H1 (cell line): ENCODE data around the gene HK1. TPM values are rescaled to one million over a fixed set of nuclear protein-coding genes. Genes with fewer than 3 reads are reported as not detected.

Experiments
- CTCF ChIA-PET: fragments of 300-600 bp; sonication (Branson Sonifier 250); formaldehyde crosslinking; loops from one replicate; lab custom pipeline; 2021; ENCODE audit not compliant: partially characterized antibody; lab: Charles Lee
- POLR2A ChIA-PET: fragments of 300-600 bp; sonication (Branson Sonifier 250); formaldehyde crosslinking; loops from one replicate; lab custom pipeline; 2021; ENCODE audit warnings: inconsistent platforms; ENCODE audit not compliant: partially characterized antibody; lab: Charles Lee
- DNase-seq, 2 experiments: peaks; one replicate each; pipeline versions ENCODE4 v3.0.0 to v3.0.0-alpha.2; 2010 to 2022; ENCODE audit warnings: low spot score in 2 of 2, low read depth in 1 of 2, mixed read lengths in 1 of 2
- FAIRE-seq: peaks from 2 replicates; lab custom pipeline; 2011; peaks lifted over from hg19 to GRCh38; lab: Jason Lieb, UNC
- H2AFZ ChIP-seq: 2 replicates; pipeline ENCODE4 v1.8.1; 2012; ENCODE audit warnings: low read length, inconsistent platforms
- H2AK5ac ChIP-seq: 2 replicates; pipeline ENCODE4 v1.6.1; 2013; ENCODE audit warnings: low read depth, low read length
- H2BK120ac ChIP-seq: replicated peaks from 2 replicates; pipeline ENCODE3; 2013; ENCODE audit warnings: low read depth, low read length, inconsistent platforms
- H2BK12ac ChIP-seq: 2 replicates; pipeline ENCODE4 v1.6.1; 2013; ENCODE audit warnings: low read depth, low read length
- H2BK15ac ChIP-seq: 2 replicates; pipeline ENCODE4 v1.6.1; 2013; ENCODE audit warnings: low read length
- H2BK20ac ChIP-seq: 2 replicates; pipeline ENCODE4 v1.6.1; 2013; ENCODE audit warnings: low read length
- H2BK5ac ChIP-seq: 2 replicates; pipeline ENCODE4 v1.6.1; 2013; ENCODE audit warnings: low read depth, low read length
- H3K14ac ChIP-seq: 2 replicates; pipeline ENCODE4 v1.6.1; 2013; ENCODE audit warnings: inconsistent platforms; ENCODE audit not compliant: insufficient read length
- H3K18ac ChIP-seq: 2 replicates; pipeline ENCODE4 v1.6.1; 2013; ENCODE audit warnings: low read length; ENCODE audit errors: extremely low read depth
- H3K23ac ChIP-seq: 2 replicates; pipeline ENCODE4 v1.6.1; 2013; ENCODE audit warnings: inconsistent platforms; ENCODE audit not compliant: insufficient read length
- H3K23me2 ChIP-seq: 2 replicates; pipeline ENCODE4 v1.6.1; 2013; ENCODE audit warnings: low read depth, low read length
- H3K27ac ChIP-seq: 2 replicates; pipeline ENCODE4 v1.6.1; 2011; ENCODE audit warnings: low read depth, low read length, inconsistent platforms
- H3K27me3 ChIP-seq, 4 experiments: replicated peaks in 1 of 4; 1 replicate in 1 of 4; 2 replicates in 3 of 4; pipeline versions ENCODE4 v1.6.1 to v1.8.1; 2011 to 2013; ENCODE audit warnings: low read length in 3 of 4, mild to moderate bottlenecking in 3 of 4, inconsistent platforms in 2 of 4, mixed read lengths in 2 of 4, moderate library complexity in 1 of 4; ENCODE audit not compliant: control insufficient read depth in 3 of 4, insufficient read depth in 3 of 4; ENCODE audit errors: extremely low read depth in 1 of 4
- H3K36me3 ChIP-seq, 4 experiments: 2 replicates each; pipeline versions ENCODE4 v1.6.1 to v1.8.1; 2011 to 2013; ENCODE audit warnings: mild to moderate bottlenecking in 4 of 4, low read length in 3 of 4, moderate library complexity in 2 of 4, control low read depth in 1 of 4, inconsistent platforms in 1 of 4; ENCODE audit not compliant: insufficient read depth in 4 of 4, control insufficient read depth in 2 of 4
- H3K4ac ChIP-seq: replicated peaks from 2 replicates; pipeline ENCODE3; 2013; ENCODE audit warnings: low read length, low read depth, mixed read lengths, inconsistent platforms; ENCODE audit not compliant: insufficient read length
- H3K4me1 ChIP-seq, 4 experiments: replicated peaks in 1 of 4; 1 replicate in 1 of 4; 2 replicates in 3 of 4; pipeline versions ENCODE4 v1.6.1 to v1.8.1; 2011 to 2013; ENCODE audit warnings: low read length in 3 of 4, inconsistent platforms in 2 of 4, mixed read lengths in 1 of 4; ENCODE audit not compliant: insufficient read depth in 4 of 4, control insufficient read depth in 3 of 4
- H3K4me2 ChIP-seq, 2 experiments: 2 replicates each; pipeline versions ENCODE4 v1.6.1 to v1.8.1; 2011 to 2013; ENCODE audit warnings: low read depth in 2 of 2, low read length in 2 of 2, control low read depth in 1 of 2, inconsistent platforms in 1 of 2, mild to moderate bottlenecking in 1 of 2; ENCODE audit not compliant: insufficient read depth in 1 of 2
- H3K4me3 ChIP-seq, 4 experiments: fragments of 200-600, 300-600 bp in 1 of 4; sonication (generic), shearing (Covaris generic), sonication (Bioruptor Twin) in 1 of 4; 2 replicates each; pipeline versions ENCODE4 v1.5.1 to v1.8.1; 2011 to 2016; ENCODE audit warnings: low read length in 4 of 4, low read depth in 3 of 4, control low read depth in 2 of 4, inconsistent platforms in 2 of 4, mild to moderate bottlenecking in 2 of 4, mixed read lengths in 1 of 4, moderate library complexity in 1 of 4; ENCODE audit not compliant: insufficient read depth in 2 of 4; ENCODE audit errors: extremely low read depth in 1 of 4
- H3K56ac ChIP-seq: replicated peaks from 2 replicates; pipeline ENCODE3; 2013; ENCODE audit warnings: low read depth, mild to moderate bottlenecking, mixed read lengths, low read length, inconsistent platforms; ENCODE audit not compliant: insufficient read length
- H3K79me1 ChIP-seq: 2 replicates; pipeline ENCODE4 v1.6.1; 2013; ENCODE audit warnings: low read depth, low read length, control low read depth
- H3K79me2 ChIP-seq, 2 experiments: 2 replicates each; pipeline versions ENCODE4 v1.6.1 to v1.8.1; 2012 to 2013; ENCODE audit warnings: low read length in 2 of 2, mild to moderate bottlenecking in 2 of 2, inconsistent platforms in 1 of 2; ENCODE audit not compliant: insufficient read depth in 2 of 2, control insufficient read depth in 1 of 2
- H3K9ac ChIP-seq, 4 experiments: replicated peaks in 1 of 4; 1 replicate in 1 of 4; 2 replicates in 3 of 4; pipeline versions ENCODE4 v1.6.1 to v1.8.1; 2011 to 2013; ENCODE audit warnings: low read depth in 3 of 4, low read length in 3 of 4, control low read depth in 2 of 4, mild to moderate bottlenecking in 2 of 4, moderate library complexity in 2 of 4, inconsistent platforms in 1 of 4; ENCODE audit errors: extremely low read depth in 1 of 4
- H3K9me3 ChIP-seq, 2 experiments: 2 replicates each; pipeline versions ENCODE4 v1.6.1 to v1.8.1; 2012 to 2013; ENCODE audit warnings: mild to moderate bottlenecking in 2 of 2, moderate library complexity in 2 of 2, control low read depth in 1 of 2, inconsistent platforms in 1 of 2, low read depth in 1 of 2, low read length in 1 of 2, mixed read lengths in 1 of 2; ENCODE audit not compliant: insufficient read depth in 2 of 2
- H4K20me1 ChIP-seq, 2 experiments: replicated peaks in 1 of 2; 2 replicates each; pipeline versions ENCODE3 to v1.8.1; 2011 to 2013; ENCODE audit warnings: inconsistent platforms in 2 of 2, low read length in 2 of 2, mild to moderate bottlenecking in 1 of 2; ENCODE audit not compliant: insufficient read depth in 2 of 2, control insufficient read depth in 1 of 2
- H4K5ac ChIP-seq: 2 replicates; pipeline ENCODE4 v1.6.1; 2013; ENCODE audit warnings: low read length, low read depth, mixed read lengths, inconsistent platforms; ENCODE audit not compliant: insufficient read length
- H4K8ac ChIP-seq: 2 replicates; pipeline ENCODE4 v1.8.0; 2013; ENCODE audit warnings: mild to moderate bottlenecking, moderate library complexity, low read length, inconsistent platforms; ENCODE audit not compliant: insufficient read depth; ENCODE audit errors: extremely low read depth
- H4K91ac ChIP-seq: replicated peaks from 2 replicates; pipeline ENCODE3; 2013; ENCODE audit warnings: low read length, mixed read lengths, inconsistent platforms; ENCODE audit not compliant: insufficient read length
- EZH2 ChIP-seq: fragments of 200-600 bp; sonication (generic); IDR thresholded peaks from 2 replicates; pipeline ENCODE4 v1.7.1; 2012; ENCODE audit warnings: low read depth, mild to moderate bottlenecking, moderate library complexity, low read length, inconsistent platforms; ENCODE audit not compliant: severe bottlenecking
- SIRT6 ChIP-seq: IDR thresholded peaks from one replicate; pipeline ENCODE4 v1.7.1; 2012; ENCODE audit warnings: low read length, inconsistent platforms
- TAF1 ChIP-seq: IDR thresholded peaks from 2 replicates; pipeline ENCODE4 v1.6.1; 2011; ENCODE audit warnings: mild to moderate bottlenecking, low read depth, low read length
- WGBS, 2 experiments: shearing (Covaris generic) in 1 of 2; methylation state at CpG; one replicate each; pipeline versions ENCODE4 v1.1.6 to v1.1.7; 2013 to 2015; ENCODE audit warnings: low lambda C conversion rate in 2 of 2, mixed read lengths in 2 of 2, inconsistent platforms in 1 of 2, low coverage in 1 of 2, missing lambda C conversion rate in 1 of 2; ENCODE audit not compliant: insufficient replicate concordance in 2 of 2, insufficient coverage in 1 of 2, insufficient read length in 1 of 2; ENCODE audit errors: extremely low coverage in 1 of 2, missing lambda C conversion rate in 1 of 2; 5-methylcytosine and 5-hydroxymethylcytosine counted together
- polyA plus RNA-seq, 7 experiments: library from polyadenylated mRNA; depleted of rRNA in 3 of 7; stranded (reverse) in 5 of 7; unstranded in 2 of 7; fragments of >200 nt in 5 of 7; fragments of 200-250 nt in 2 of 7; gene quantifications; 1 replicate in 5 of 7; 2 replicates in 1 of 7; 4 replicates in 1 of 7; pipeline versions ENCODE4 v1.2.1 to v1.2.3, GENCODE V29; 2011 to 2013; ENCODE audit warnings: missing spikeins in 2 of 7, mixed read lengths in 2 of 7
- total RNA-seq: library from RNA; stranded (reverse); fragmentation: NEBNext Ultra II Directional; extraction: Animal tissue kit (Norgen Biotek cat#: 25700); gene quantifications from 2 replicates; pipeline ENCODE4 v1.2.1, GENCODE V29; 2021
- TF ChIP-seq, protein P1 (sequence below): IDR thresholded peaks from 2 replicates; pipeline ENCODE4 v1.6.1; 2012; ENCODE audit warnings: inconsistent platforms
- TF ChIP-seq, protein P2 (sequence below), 3 experiments: IDR thresholded peaks; 1 replicate in 2 of 3; 2 replicates in 1 of 3; pipeline versions ENCODE4 v1.5.1 to v1.6.1; 2011; ENCODE audit warnings: low read length in 3 of 3, mild to moderate bottlenecking in 3 of 3, inconsistent platforms in 2 of 3, low read depth in 1 of 3, moderate library complexity in 1 of 3; ENCODE audit not compliant: insufficient read depth in 1 of 3; ENCODE audit errors: control extremely low read depth in 1 of 3

The HK1 gene
- total and polyA plus RNA-seq, 2 of the 8 experiments (the other 6 are each of a cell fraction or from before 2014, with no cell fraction given): 55.8 to 247 TPM

DNA sequence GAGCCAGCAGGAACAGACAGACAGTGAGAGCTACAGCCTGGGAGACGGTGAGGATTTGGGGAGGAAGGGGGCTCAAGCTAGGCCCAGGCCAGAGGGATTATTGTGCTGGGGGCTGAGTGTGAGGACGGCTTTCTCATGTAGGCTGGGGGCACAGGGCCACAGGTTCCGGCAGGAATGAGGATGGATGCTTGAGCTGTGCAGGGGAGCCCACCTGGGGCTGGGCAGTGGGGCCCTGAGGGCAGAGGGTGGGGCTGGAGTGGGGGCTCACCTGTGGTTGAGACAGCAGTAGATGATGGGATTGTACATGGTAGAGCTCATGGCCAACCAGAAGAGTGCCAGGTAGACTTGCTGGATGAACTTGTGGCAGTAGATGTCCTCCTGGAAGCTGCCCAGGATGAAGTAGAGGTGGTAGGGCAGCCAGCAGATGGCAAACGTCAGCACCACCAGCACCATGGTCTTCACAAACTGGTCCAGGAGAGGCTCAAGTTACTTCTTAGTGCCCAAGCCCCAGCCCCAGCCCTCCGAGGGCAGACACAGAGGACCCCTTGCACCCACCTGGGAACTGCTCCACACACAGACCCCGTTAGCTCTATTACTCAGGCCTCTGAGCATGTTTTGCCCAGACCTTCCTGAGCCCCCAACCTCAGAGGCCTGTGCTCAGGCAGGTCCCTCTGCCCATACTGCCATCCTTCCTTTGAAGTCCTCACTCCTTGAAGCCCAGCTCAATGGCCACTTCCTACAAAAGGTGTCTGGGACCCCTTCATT, 128.7 kb downstream of the HK1 start:
- no peak overlapping the region for H3K56ac ChIP-seq
- FAIRE-seq: no peak
- H4K20me1 ChIP-seq: no peaks in the 10 kb centered on the region
- no peak overlapping the region for H3K4me3 ChIP-seq
- no peak for DNase-seq
- 92% methylated on average over 6 of the region's 6 CpGs; no CpG with 5 or more reads in 1 of the 2 experiments for WGBS, 2 experiments
- H3K4me1 ChIP-seq: peaks cover 0 to 10% (median 7%) of the 10 kb centered on the region in 4 experiments; a peak in 6 of 7 replicates
- peak overlapping the region; percentile 4; the same call in 1 of the 2 replicates for H2AK5ac ChIP-seq
- H3K79me1 ChIP-seq: no peaks in the 10 kb centered on the region
- H3K18ac ChIP-seq: no peak overlapping the region
- H3K9me3 ChIP-seq: no peaks in the 10 kb centered on the region
- 0 out of 2 replicates have a peak overlapping the region, but pooled peaks have one; percentile 76 for H2BK5ac ChIP-seq
- 0 out of 2 replicates have a peak overlapping the region, but pooled peaks have one; percentile 86 for H2BK12ac ChIP-seq
- ChIA-PET POLR2A (interaction anchor here (0.9 to 1.9 kb wide), 8 partner anchors 8 to 232 kb away, joined by 3 to 6 read pairs (median 4); no protein-coding TSS in a partner anchor), CTCF (interaction anchor here (0.7 to 7.6 kb wide), 46 partner anchors 8 to 313 kb away, joined by 3 to 69 read pairs (median 4); partner anchors contain the start of genes HK1, TACR2 and TSPAN15)
- no peak overlapping the region for H2BK120ac ChIP-seq
- peak overlapping the region; percentile 72 for H2BK15ac ChIP-seq
- H3K23ac ChIP-seq: no peak overlapping the region
- no peaks in the 10 kb centered on the region for H3K23me2 ChIP-seq
- H3K36me3 ChIP-seq: peaks cover 0 to 3% (median 3%) of the 10 kb centered on the region in 4 experiments; a peak in 2 of 8 replicates
- no peak overlapping the region for H4K5ac ChIP-seq
- H3K27me3 ChIP-seq: no peaks in the 10 kb centered on the region
- H4K91ac ChIP-seq: no peak overlapping the region
- no peak overlapping the region for H3K14ac ChIP-seq
- no peaks in the 10 kb centered on the region for H3K79me2 ChIP-seq
- TF ChIP-seq EZH2: no peak
- no peak for TF ChIP-seq TAF1
- TF ChIP-seq SIRT6: no peak
- TF ChIP-seq, protein P1, sequence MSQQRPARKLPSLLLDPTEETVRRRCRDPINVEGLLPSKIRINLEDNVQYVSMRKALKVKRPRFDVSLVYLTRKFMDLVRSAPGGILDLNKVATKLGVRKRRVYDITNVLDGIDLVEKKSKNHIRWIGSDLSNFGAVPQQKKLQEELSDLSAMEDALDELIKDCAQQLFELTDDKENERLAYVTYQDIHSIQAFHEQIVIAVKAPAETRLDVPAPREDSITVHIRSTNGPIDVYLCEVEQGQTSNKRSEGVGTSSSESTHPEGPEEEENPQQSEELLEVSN: no peak
- TF ChIP-seq, protein P2, sequence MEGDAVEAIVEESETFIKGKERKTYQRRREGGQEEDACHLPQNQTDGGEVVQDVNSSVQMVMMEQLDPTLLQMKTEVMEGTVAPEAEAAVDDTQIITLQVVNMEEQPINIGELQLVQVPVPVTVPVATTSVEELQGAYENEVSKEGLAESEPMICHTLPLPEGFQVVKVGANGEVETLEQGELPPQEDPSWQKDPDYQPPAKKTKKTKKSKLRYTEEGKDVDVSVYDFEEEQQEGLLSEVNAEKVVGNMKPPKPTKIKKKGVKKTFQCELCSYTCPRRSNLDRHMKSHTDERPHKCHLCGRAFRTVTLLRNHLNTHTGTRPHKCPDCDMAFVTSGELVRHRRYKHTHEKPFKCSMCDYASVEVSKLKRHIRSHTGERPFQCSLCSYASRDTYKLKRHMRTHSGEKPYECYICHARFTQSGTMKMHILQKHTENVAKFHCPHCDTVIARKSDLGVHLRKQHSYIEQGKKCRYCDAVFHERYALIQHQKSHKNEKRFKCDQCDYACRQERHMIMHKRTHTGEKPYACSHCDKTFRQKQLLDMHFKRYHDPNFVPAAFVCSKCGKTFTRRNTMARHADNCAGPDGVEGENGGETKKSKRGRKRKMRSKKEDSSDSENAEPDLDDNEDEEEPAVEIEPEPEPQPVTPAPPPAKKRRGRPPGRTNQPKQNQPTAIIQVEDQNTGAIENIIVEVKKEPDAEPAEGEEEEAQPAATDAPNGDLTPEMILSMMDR (IDR thresholded peaks at IDR 0.05; ENCODE audit: control extremely low read depth in 1 of 3, insufficient read depth in 1 of 3, low read depth in 1 of 3, low read length in 3 of 3): no peak
- H3K4me2 ChIP-seq: no peak overlapping the region
- no peak overlapping the region; a peak in 1 of 7 replicates for H3K9ac ChIP-seq
- no peak overlapping the region for H3K27ac ChIP-seq
- no peak overlapping the region for H3K4ac ChIP-seq
- H2AFZ ChIP-seq: no peak overlapping the region
- no peak overlapping the region for H4K8ac ChIP-seq
- H2BK20ac ChIP-seq: peak overlapping the region; percentile 55; the same call in 1 of the 2 replicates
